Mesenchymal stem cell (in vitro differentiated cells and primary cell): Measurements from ENCODE around the gene GABBR2.

Experiments
- DNase-seq: peaks from one replicate; pipeline ENCODE4 v3.0.0-alpha.2; 2013
- H2AFZ ChIP-seq: one replicate; pipeline ENCODE4 v1.6.1; 2013; ENCODE audit warnings: low read depth, mild to moderate bottlenecking, control low read depth, inconsistent platforms, low read length, moderate library complexity
- H2AK5ac ChIP-seq: 2 replicates; pipeline ENCODE4 v1.6.1; 2013; ENCODE audit warnings: low read length, moderate library complexity, mild to moderate bottlenecking, inconsistent platforms; ENCODE audit not compliant: severe bottlenecking
- H2BK120ac ChIP-seq: one replicate; pipeline ENCODE4 v1.6.1; 2013; ENCODE audit warnings: low read depth, mild to moderate bottlenecking, inconsistent platforms, low read length, moderate library complexity
- H2BK12ac ChIP-seq, 2 experiments: one replicate each; pipeline ENCODE4 v1.6.1; 2013; ENCODE audit warnings: inconsistent platforms in 2 of 2, low read length in 2 of 2, mild to moderate bottlenecking in 2 of 2, moderate library complexity in 2 of 2, control low read depth in 1 of 2
- H2BK15ac ChIP-seq: one replicate; pipeline ENCODE4 v1.6.1; 2013; ENCODE audit warnings: mild to moderate bottlenecking, low read depth, inconsistent platforms; ENCODE audit not compliant: poor library complexity, severe bottlenecking
- H2BK5ac ChIP-seq: 2 replicates; pipeline ENCODE4 v1.6.1; 2013; ENCODE audit warnings: low read depth, mild to moderate bottlenecking, low read length, control low read depth, inconsistent platforms; ENCODE audit not compliant: poor library complexity, severe bottlenecking
- H3K14ac ChIP-seq, 2 experiments: one replicate each; pipeline ENCODE4 v1.6.1; 2013; ENCODE audit warnings: inconsistent platforms in 2 of 2, low read length in 2 of 2, control low read depth in 1 of 2, mild to moderate bottlenecking in 1 of 2, moderate library complexity in 1 of 2
- H3K18ac ChIP-seq, 2 experiments: one replicate each; pipeline ENCODE4 v1.6.1; 2013; ENCODE audit warnings: inconsistent platforms in 2 of 2, low read length in 2 of 2, control low read depth in 1 of 2, low read depth in 1 of 2, mild to moderate bottlenecking in 1 of 2
- H3K23ac ChIP-seq, 2 experiments: one replicate each; pipeline ENCODE4 v1.6.1; 2013; ENCODE audit warnings: inconsistent platforms in 2 of 2, low read length in 2 of 2, mild to moderate bottlenecking in 2 of 2, moderate library complexity in 2 of 2, control low read depth in 1 of 2
- H3K27ac ChIP-seq: 2 replicates; pipeline ENCODE4 v1.5.1; 2013; ENCODE audit warnings: mild to moderate bottlenecking, moderate library complexity, low read length, control low read depth, inconsistent platforms; ENCODE audit not compliant: poor library complexity, severe bottlenecking
- H3K27me3 ChIP-seq, 2 experiments: 2 replicates each; pipeline versions ENCODE4 v1.6.1 to v1.7.0; 2013; ENCODE audit warnings: low read length in 2 of 2, mild to moderate bottlenecking in 2 of 2, moderate library complexity in 2 of 2, control low read depth in 1 of 2, inconsistent platforms in 1 of 2; ENCODE audit not compliant: control insufficient read depth in 1 of 2, insufficient read depth in 1 of 2
- H3K36me3 ChIP-seq, 2 experiments: 2 replicates each; pipeline versions ENCODE4 v1.6.1 to v1.7.0; 2013; ENCODE audit warnings: low read length in 2 of 2, control low read depth in 1 of 2, inconsistent platforms in 1 of 2, low read depth in 1 of 2, mild to moderate bottlenecking in 1 of 2; ENCODE audit not compliant: insufficient read depth in 2 of 2, control insufficient read depth in 1 of 2
- H3K4ac ChIP-seq, 2 experiments: one replicate each; pipeline ENCODE4 v1.6.1; 2013; ENCODE audit warnings: inconsistent platforms in 2 of 2, low read length in 2 of 2, mild to moderate bottlenecking in 2 of 2, moderate library complexity in 2 of 2, control low read depth in 1 of 2, low read depth in 1 of 2
- H3K4me1 ChIP-seq: 2 replicates; pipeline ENCODE4 v1.6.1; 2013; ENCODE audit warnings: low read depth, low read length, control low read depth; ENCODE audit not compliant: control insufficient read depth, insufficient read depth
- H3K4me2 ChIP-seq: 2 replicates; pipeline ENCODE4 v1.6.1; 2013; ENCODE audit warnings: low read length, mild to moderate bottlenecking, inconsistent platforms; ENCODE audit not compliant: poor library complexity, severe bottlenecking
- H3K4me3 ChIP-seq, 2 experiments: 2 replicates each; pipeline versions ENCODE4 v1.5.1 to v1.7.0; 2013; ENCODE audit warnings: low read length in 2 of 2, mild to moderate bottlenecking in 2 of 2, control low read depth in 1 of 2, low read depth in 1 of 2; ENCODE audit not compliant: insufficient read depth in 1 of 2
- H3K79me1 ChIP-seq: replicated peaks from 2 replicates; pipeline ENCODE4 v1.6.1; 2013; ENCODE audit warnings: mild to moderate bottlenecking, control low read depth, low read length, inconsistent platforms; ENCODE audit not compliant: poor library complexity, severe bottlenecking
- H3K9ac ChIP-seq: 2 replicates; pipeline ENCODE4 v1.7.0; 2013; ENCODE audit warnings: mild to moderate bottlenecking, low read length, moderate library complexity
- H3K9me3 ChIP-seq: 2 replicates; pipeline ENCODE4 v1.7.0; 2013; ENCODE audit warnings: mild to moderate bottlenecking, low read length; ENCODE audit not compliant: control insufficient read depth
- H4K8ac ChIP-seq: one replicate; pipeline ENCODE4 v1.6.1; 2013; ENCODE audit warnings: inconsistent platforms, mild to moderate bottlenecking, low read length, moderate library complexity
- H4K91ac ChIP-seq: one replicate; pipeline ENCODE4 v1.6.1; 2013; ENCODE audit warnings: mild to moderate bottlenecking, low read length, inconsistent platforms
- WGBS: methylation state at CpG from one replicate; pipeline ENCODE4 v1.1.7; 2013; ENCODE audit warnings: mixed read lengths; 5-methylcytosine and 5-hydroxymethylcytosine counted together

Gene GABBR2

GRCh38 chr9:98302150-98302549, 406.6 kb downstream of the GABBR2 start:
- Histone ChIP-seq H4K91ac (no peak overlapping the region), H2BK120ac (no peak overlapping the region), H2BK15ac (no peak overlapping the region), H3K18ac (no peak overlapping the region), H3K9me3 (no peaks in the 10 kb centered on the region), H2BK5ac (no peak overlapping the region), H3K9ac (no peak overlapping the region), H3K36me3 (no peaks in the 10 kb centered on the region), H3K4me3 (no peak overlapping the region), H2AK5ac (no peak overlapping the region), H3K4ac (no peak overlapping the region), H2AFZ (no peak overlapping the region), H3K79me1 (no peaks in the 10 kb centered on the region), H3K4me2 (no peak overlapping the region), H2BK12ac (no peak overlapping the region), H3K27me3 (peaks cover 0 to 24% of the 10 kb centered on the region in 2 experiments), H3K27ac (no peak overlapping the region), H4K8ac (no peak overlapping the region), H3K4me1 (no peaks in the 10 kb centered on the region), H3K23ac (no peak overlapping the region), H3K14ac (no peak overlapping the region)
- no peak for DNase-seq
- 74% methylated on average over 5 of the region's 5 CpGs for WGBS

GRCh38 chr9:98300611-98301010, 408.1 kb downstream of the GABBR2 start:
- Histone ChIP-seq H3K4me2 (no peak overlapping the region), H2AK5ac (no peak overlapping the region), H2BK12ac (no peak overlapping the region), H3K36me3 (no peaks in the 10 kb centered on the region), H3K9me3 (no peaks in the 10 kb centered on the region), H3K27me3 (peaks cover 0 to 26% of the 10 kb centered on the region in 2 experiments), H2AFZ (no peak overlapping the region), H4K91ac (no peak overlapping the region), H3K23ac (no peak overlapping the region), H3K79me1 (no peaks in the 10 kb centered on the region), H4K8ac (no peak overlapping the region), H3K4me1 (no peaks in the 10 kb centered on the region), H2BK15ac (no peak overlapping the region), H3K4ac (no peak overlapping the region), H2BK120ac (no peak overlapping the region), H3K18ac (no peak overlapping the region), H3K9ac (no peak overlapping the region), H3K4me3 (no peak overlapping the region), H3K14ac (no peak overlapping the region), H2BK5ac (no peak overlapping the region), H3K27ac (no peak overlapping the region)
- DNase-seq, result no peak
- 96% methylated on average over 2 of the region's 3 CpGs for WGBS

GRCh38 chr9:98298476-98298875, 410.3 kb downstream of the GABBR2 start:
- H4K8ac ChIP-seq, result no peak overlapping the region
- H3K14ac ChIP-seq, result no peak overlapping the region
- no peak overlapping the region for H3K23ac ChIP-seq
- H3K27ac ChIP-seq, result no peak overlapping the region
- no peak overlapping the region for H2AFZ ChIP-seq
- H4K91ac ChIP-seq, result no peak overlapping the region
- H2BK5ac ChIP-seq, result no peak overlapping the region
- no peak overlapping the region for H2AK5ac ChIP-seq
- no peak overlapping the region for H3K4ac ChIP-seq
- H2BK120ac ChIP-seq, result no peak overlapping the region
- H3K79me1 ChIP-seq, result no peaks in the 10 kb centered on the region
- no peak overlapping the region for H2BK12ac ChIP-seq
- no peaks in the 10 kb centered on the region for H3K9me3 ChIP-seq
- H3K4me2 ChIP-seq, result no peak overlapping the region
- DNase-seq, result no peak
- peaks cover 0 to 29% of the 10 kb centered on the region in 2 experiments for H3K27me3 ChIP-seq
- no peak overlapping the region for H3K4me3 ChIP-seq
- H3K36me3 ChIP-seq, result no peaks in the 10 kb centered on the region
- H3K9ac ChIP-seq, result no peak overlapping the region
- no peaks in the 10 kb centered on the region for H3K4me1 ChIP-seq
- H2BK15ac ChIP-seq, result no peak overlapping the region
- no peak overlapping the region for H3K18ac ChIP-seq

GRCh38 chr9:98295824-98296223, 412.9 kb downstream of the GABBR2 start:
- no peak overlapping the region for H3K4me2 ChIP-seq
- H3K27me3 ChIP-seq, result peaks cover 6 to 42% of the 10 kb centered on the region in 2 experiments
- no peaks in the 10 kb centered on the region for H3K4me1 ChIP-seq
- no peaks in the 10 kb centered on the region for H3K36me3 ChIP-seq
- no peaks in the 10 kb centered on the region for H3K79me1 ChIP-seq
- no peak overlapping the region for H2BK5ac ChIP-seq
- H3K18ac ChIP-seq, result no peak overlapping the region
- no peak overlapping the region for H3K23ac ChIP-seq
- 90% methylated on average over 6 of the region's 6 CpGs for WGBS
- no peak overlapping the region for H3K27ac ChIP-seq
- H3K9ac ChIP-seq, result no peak overlapping the region
- H2BK12ac ChIP-seq, result no peak overlapping the region
- H3K9me3 ChIP-seq, result no peaks in the 10 kb centered on the region
- no peak overlapping the region for H2AFZ ChIP-seq
- H3K14ac ChIP-seq, result no peak overlapping the region
- no peak for DNase-seq
- no peak overlapping the region for H4K8ac ChIP-seq
- H2AK5ac ChIP-seq, result no peak overlapping the region
- H4K91ac ChIP-seq, result no peak overlapping the region
- H3K4ac ChIP-seq, result no peak overlapping the region
- no peak overlapping the region for H3K4me3 ChIP-seq
- H2BK15ac ChIP-seq, result no peak overlapping the region
- H2BK120ac ChIP-seq, result no peak overlapping the region
